Activated CD8-positive, alpha-beta memory T cell treated with anti-CD3 and anti-CD28 coated beads, Interleukin-2, amount 50 U/mL, for 1 hour (primary cell): ENCODE data around the gene SLFN14.
"Not testable (repeated sequence)": the region's sequence is repeated elsewhere in the genome, so short reads cannot be mapped to it uniquely, and the experiment has no call there.

Experiments used
- DNase-seq: peaks from one replicate; pipeline ENCODE4 v3.0.0-alpha.2; 2020; ENCODE audit errors: extremely low read depth

SLFN14 gene

DNA sequence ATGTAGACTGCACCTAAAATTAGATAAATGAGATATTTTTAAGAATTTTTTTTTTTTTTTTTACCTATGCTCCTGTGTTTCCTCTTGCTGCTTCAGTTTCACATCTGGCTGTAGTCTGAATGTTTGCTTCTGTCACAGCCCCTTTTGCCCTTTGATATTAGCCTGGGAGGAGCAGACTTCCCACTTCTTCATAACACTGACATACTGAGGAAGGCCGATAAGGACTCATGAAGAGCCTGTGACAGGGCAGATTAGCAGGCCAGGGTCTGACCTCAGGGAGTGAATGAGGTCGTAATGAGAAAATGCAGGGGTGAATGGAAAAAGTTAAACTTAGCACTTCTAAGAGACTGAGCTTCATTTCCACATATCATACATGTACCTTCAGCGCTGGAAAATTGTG is at the start of gene SLFN14:
Gene SLFN14 (minus strand): TSS at position 117 of the 400 bp plus-strand sequence. CDS start 2,757 bp downstream, outside the sequence.
- no peak for DNase-seq

DNA sequence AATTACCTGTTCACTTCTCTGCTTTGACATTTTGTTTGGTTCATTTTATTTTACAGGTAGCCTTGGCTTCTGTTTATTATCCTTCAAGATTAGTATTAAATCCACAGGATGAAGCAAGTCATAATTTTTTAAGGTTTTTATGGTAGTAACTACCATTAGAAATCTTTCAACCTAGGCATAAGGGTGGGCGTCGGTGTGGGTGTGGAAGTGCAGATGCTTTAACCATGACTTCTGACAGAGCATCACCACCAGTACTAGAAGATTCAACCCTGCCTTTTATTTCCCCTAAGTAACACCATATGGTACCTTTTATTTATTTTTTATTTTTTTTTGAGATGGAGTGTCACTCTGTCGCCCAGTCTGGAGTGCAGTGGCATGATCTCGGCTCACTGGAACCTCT is 49.2 kb upstream of the SLFN14 start:
- DNase-seq: no peak

DNA sequence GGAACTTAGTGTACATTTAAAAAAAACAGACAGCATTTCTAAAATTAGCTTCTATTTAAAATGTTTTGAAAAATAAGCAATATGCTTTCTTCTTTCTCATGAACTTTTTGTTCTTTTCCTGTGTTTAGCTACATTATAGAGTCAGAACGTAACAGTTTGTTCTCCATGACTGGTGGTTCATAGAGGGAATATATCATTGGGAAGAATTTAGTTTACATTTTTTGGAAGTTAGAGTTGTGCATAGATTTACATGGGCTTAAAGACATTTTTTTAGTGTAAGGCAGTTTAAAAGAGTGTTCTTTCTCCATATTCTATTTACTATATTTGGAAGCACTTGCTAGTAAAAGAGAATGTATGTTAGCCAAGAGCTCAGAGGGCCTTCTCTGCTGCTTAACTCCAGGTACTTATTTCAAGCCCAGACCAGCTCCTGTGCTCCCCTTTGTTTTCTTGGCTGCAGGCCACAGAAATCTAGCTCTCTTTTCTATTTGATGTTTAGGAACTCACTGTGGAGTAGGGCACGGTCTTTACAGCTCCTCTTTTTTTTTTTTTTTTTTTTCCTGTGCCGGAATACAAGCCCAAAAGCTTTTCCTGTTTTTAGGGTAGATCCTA is 46.7 kb upstream of the SLFN14 start:
- no peak for DNase-seq

DNA sequence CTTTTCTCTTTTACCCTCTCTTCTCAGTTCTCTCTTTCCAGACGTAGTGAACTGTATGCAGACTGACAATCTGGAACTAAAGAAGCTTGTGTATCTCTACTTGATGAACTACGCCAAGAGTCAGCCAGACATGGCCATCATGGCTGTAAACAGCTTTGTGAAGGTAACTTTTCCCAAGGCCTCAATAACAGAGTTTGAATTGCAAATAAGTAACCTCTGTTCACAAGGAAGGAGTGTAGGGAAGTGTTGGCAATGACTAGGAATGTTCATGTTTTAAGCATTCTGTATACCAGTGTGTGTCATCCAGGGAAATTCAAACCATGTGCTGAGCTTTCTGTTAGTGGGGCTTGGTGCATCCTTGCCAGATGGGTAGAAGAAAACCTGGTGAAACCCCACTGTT is 45.1 kb upstream of the SLFN14 start:
- no peak for DNase-seq

DNA sequence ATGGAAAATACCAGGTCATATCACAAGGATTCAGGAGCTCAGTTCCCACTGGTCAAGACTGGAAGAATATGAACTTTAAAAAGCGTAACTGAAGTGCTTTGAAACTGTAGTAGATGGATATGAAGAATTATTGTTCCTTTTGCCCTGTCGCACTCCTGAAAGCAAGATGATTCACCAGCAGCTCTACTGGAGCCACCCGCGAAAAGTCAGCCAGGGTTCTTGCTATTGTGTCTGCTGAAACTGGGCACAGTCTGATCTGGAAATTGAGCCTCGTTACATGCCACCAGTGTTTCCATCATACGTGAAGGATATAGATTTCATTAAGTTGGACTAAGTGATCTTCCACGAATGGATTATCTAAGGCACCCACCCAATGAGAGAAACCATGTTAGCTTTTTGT is 43.1 kb upstream of the SLFN14 start:
- DNase-seq: no peak

DNA sequence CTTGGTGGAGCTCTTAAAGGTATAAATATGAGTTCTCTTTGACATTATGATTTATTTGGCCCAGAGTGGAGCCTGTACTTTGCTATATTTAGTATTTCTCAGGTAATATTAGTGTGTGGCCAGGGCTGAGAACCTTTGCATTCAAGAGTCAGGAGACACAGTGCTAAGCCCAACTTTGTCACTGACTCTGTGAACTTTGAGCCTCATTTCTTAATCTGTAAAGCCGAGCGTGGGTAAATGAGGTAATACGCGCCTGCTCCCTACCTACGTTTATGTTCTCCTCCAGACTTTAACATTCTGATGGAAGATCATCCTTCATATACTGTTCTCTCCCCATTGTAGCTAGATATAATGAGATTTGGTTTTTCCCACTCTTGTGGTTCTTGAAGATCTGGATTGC is 37.0 kb upstream of the SLFN14 start:
- DNase-seq: no peak

DNA sequence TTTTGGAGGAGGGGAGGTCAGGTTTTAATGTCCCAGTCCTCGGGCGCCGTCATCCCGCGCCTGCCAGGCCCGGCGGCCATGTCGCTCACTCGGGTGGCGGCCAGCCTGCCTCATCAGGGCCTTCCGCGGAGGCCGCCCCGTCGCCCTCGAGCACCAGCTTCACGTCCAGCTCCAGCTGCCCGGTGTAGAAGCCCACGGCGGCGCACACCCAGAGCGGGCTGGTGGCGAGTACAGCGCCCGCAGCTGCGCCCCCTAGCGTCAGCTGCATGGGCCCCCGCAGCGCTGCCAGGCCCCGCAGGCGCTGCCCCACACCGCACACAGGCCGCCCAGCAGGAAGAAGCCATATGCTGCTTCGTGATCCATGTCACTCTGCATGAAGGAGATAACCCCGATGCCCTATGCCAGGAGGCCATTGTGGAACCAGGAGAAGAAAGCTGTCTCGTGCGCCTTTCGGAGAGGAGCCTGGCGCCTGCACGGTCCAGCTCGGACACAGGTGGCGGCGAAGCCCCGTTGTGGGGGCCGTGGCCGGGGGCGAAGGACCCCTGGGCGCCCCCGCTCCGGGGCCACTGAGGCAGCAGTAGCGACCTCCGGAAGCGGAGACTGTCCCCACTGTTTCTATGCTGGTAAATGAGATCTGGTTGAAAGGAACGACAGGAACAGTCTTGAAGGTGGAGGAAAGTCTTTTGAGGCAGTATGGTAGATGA is 36.1 kb upstream of the SLFN14 start:
- no peak for DNase-seq

DNA sequence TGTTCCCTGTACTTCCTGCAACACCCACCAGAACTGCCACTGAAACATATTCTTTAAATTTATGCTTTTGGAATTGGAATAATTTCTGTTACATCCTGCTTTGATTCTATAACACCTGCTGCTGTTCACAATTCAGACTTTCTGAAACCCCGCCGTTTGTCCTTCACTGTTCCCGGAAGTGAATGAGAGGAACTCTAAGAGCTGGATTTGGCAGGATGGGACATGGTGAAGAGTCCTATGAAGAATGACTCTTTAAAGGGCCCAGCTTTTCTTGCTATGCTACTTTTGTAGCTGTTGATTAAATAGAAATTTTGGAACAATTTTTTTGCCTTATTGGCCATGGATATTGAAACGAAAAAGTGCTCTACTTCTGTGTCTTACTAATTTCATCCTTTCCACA is 35.5 kb upstream of the SLFN14 start:
- DNase-seq: no peak

DNA sequence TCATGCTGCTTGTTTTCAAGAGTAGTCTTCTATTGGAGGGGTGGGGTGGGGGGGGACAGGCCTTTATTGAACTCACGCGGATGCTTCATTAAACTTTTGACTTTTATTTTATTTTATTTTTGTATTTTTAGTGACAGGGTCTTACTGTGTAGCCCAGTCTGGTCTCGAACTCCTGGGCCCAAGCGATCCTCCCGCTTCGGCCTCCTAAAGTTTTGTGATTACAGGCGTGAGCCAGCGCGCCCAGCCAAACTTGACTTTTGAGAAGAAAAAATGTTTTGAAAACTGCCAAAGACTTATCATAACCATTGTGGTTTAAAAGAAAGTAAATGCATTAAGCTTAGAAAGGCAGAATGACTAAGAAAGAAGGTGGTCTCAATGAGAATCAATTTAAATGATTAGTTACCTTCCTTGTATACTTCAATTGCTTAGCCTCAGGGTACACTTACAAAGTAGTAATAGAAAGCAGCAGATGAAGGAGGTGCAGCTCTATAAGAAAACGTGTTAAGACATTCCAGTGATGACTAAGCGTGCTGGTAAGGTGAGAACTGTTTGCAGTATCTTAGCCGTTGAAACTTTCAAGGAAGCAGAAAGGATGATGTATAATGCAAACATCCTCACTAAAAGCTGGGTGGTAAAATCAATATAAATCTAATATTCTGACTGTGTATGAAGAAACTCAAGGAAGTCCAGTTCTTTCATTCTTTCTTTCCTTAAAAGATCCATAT is 27.7 kb upstream of the SLFN14 start:
- DNase-seq: no peak

DNA sequence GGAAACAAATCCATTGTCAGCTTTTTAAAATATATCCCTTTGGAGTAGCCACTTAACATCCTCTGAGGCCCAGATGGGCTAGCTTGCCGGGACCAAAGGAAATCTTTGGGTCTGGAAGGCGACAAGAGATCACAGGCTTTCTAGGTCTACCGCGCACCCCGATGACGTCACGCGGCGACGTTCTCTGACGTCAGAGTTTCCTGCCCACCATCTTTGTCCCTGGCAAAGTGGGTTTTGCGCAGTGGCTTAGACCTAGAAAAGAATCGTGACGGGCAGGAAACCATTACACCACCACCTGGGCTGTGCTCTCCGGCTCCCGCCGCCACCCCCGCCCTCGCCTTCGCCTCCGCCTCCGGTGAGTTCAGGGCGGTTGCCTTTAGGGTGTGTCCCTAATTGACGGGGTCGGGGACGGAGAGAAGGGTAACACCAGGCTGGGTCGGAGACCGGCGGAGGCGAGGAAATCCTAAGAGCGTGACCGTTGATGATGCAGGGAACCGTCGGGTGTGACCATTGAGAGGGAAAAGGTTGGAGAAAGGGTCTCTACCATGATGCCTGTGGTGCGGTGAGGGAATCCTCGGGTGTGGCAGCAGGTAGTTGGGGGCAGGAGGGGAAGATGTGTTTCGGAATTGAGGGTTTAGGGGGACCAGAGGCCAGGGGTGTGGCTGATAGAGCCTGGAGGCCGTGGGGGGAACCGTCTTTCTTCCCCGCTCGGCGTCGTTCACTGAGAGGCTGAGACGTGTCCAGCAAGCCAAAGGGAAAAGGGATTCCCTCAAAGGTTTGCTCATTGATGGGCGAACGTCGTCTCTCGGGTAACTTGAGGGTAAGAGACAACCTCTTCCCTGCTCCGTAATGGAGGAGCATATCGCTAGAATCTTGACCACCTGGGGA is 26.7 kb upstream of the SLFN14 start, which contains the start of gene AP2B1:
Gene AP2B1 (plus strand): TSS at position 249 of the 888 bp plus-strand sequence. CDS start 6,709 bp downstream, outside the sequence.
- peak; percentile 91 for DNase-seq

DNA sequence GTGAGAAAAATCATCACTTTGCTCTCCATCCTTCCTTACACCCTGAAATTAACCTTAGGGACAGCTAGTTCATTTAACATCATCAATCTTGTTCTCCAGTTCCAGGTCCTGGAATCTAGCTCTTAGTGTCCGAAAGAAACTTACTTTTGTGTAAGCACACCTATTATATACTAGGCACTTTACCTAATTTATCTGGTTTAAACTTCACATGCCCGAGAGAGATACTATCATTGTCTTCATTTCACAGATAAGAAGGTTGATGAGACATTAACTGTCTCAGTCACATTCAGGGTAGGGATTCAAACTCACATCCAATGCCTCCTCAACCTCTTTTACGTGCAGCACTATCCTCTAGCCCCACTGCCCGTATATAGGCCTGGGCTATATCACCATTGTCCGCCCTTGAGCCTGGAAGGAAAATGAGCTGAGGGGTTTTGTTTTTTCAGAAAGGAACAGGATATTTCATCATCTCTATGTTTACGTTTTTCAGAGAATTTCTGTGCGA is 26.0 kb upstream of the SLFN14 start:
- DNase-seq: no peak

DNA sequence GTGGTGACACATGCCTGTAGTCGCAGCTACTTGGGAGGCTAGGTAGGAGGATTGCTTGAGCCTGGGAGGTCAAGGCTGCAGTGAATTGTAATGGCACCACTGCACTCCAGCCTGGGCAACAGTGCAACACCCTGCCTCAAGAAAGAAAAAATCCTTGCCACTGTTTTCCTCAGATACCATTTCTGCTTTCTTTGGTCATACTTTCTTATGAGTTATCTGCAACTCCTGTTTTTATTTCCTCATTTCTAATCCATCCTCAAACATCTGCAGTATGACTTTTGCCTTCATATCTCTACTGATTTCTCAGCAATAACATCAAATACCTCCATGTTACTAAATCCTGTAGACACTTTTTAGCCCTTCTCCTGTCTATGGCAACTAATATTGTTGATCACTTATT is 23.4 kb upstream of the SLFN14 start:
- DNase-seq: no peak

DNA sequence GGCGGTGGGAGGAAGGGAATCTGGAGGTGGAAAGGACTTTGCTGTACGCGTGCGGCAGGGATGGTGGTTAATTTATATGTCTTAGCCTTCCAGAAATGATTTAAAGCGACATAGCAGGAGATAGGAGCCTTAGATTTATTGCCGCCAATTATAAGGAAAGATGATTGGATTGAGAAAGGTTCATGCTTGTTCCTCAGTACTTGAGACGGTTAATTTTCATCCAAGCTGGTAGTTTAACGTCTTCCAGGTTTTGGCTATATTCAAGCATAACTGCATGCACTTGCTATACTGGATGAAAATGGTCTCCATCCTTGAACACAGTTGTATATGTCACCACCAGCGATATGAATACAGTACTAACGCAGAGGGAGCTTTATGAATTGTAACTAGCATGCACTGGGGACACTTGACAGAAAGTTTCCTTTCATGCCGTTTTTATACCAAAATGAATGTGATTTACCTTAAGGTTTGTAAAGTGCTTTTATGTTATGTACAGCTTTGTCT is 18.4 kb upstream of the SLFN14 start:
- no peak for DNase-seq

DNA sequence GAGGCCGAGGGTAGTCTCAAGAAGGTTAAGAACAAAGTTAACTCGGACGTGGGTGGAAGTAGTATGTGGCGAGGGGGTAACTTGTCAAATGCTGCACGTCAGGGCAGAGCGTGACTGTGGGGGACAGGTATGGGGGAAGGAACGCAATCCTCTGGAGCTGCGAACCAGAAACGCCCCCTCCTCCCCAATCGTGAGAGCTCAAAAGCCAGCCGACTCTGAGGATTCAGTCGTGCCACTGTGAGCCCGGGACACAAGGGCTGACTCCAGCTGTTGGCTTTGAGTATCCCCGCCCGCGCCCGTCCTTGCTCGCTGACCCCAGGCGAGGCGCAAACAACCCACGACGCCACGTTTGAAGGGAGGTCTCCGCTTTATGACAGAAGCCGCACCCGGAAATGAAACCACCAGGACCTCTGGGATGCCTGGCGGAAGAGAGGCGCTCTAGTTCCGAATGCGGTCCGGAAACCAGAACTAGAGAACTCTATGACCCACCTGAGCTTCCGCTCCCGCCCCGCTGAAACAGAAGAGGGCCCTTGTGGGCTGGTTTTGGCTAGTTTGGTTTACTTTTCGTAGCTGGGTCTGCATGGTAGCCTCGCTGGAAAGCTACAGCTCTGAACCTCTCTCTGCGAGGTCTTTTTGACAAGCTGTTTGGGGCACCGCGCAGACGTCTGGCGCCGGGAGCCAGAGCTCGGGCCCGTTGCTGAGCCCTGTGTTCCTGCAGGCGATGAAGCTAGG is 17.7 kb upstream of the SLFN14 start, which contains the start of gene PEX12:
Gene PEX12 (minus strand): TSS at position 375 of the 732 bp plus-strand sequence. CDS start 550 bp downstream, outside the sequence.
- DNase-seq: peak; percentile 84

DNA sequence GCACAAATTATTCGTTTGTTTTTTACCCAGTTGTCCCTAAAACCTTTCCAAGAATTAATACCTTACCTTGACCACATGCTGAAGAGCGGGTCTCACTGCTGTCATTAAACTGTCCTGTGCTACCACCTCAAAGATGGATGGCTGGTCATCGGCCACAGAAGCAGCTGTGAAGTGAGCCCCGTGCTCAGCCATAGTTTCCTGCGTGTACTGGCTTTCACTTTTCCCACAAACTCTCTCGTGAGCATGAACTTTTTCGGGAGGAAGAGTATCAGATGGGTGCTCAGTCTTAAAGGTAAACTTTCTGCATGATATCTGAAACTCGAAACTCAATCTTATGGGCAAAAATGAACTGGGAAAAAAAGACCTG is 17.2 kb upstream of the SLFN14 start:
- DNase-seq: no peak

DNA sequence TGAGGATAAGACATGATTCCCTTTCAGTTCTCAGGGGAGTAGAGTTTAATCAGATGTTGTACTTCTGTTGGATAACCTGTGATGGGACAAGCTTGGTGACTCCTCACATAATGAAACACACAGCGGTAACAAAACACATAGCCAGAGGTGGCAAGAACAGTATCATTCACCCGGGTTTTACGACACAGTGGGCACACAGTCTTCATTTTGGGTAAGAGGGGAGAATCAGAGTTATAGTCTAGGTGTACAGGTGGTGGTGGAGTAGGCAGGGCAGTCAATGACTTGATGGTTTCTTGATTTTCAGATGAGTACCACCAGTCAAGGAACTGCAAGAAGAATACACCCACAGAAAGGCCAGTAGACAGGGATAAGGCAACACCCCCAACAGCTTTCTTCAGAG is 15.1 kb upstream of the SLFN14 start:
- DNase-seq: no peak

DNA sequence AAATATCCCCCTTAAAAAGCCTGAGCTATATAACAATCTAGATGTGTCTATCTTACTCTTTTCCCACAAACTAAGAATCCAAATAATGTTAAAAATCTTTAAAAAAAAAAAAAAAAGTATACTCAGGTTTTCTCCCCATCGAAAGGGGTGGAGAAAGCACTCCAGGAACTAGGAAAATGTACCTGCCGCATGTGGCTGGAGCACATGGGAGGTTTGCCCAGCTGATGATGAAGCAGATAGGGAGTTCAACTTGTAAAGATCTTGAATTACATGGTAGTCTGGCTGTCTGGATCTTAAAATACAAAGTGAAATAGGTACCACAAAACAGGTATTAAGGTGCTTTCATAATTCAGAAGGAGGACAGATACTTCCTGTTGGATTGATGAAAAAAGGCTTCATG is 8.8 kb upstream of the SLFN14 start:
- no peak for DNase-seq

DNA sequence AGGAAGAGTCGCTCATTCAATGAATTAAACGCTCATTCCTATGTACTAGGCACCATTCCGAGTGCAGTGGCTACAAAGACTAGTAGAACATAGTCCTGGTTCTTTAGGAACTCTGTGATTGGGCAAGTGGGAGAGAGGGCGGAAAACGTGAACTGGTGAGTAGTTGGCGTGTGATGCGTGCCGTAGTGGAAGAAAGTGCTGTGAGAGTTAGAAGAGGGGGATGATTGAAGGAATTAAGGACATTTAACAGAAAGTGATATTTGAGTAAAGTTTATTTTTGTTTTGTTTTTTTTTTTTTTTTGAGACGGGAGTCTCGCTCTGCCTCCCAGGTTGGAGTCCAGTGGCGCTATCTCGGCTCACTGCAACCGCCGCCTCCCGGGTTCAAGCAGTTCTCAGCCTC is 7.9 kb upstream of the SLFN14 start:
- DNase-seq: no peak

DNA sequence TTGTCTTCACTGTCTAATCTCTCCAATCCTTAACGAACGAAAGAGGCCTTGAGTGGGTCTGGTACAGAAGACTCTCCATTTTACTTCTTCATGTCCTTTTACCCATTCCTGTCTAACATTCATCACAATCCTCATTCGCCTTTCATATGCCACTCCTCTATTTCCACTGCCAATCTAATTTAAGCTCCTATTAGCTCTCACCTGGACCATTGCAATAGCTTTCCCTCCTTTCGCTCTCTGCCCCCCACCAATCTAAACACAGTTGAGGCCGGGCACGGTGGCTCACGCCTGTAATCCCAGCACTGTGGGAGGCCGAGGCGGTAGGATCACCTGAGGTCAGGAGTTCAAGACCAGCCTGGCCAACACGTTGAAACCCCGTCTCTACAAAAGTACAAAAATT is 6.3 kb upstream of the SLFN14 start:
- DNase-seq: no peak

DNA sequence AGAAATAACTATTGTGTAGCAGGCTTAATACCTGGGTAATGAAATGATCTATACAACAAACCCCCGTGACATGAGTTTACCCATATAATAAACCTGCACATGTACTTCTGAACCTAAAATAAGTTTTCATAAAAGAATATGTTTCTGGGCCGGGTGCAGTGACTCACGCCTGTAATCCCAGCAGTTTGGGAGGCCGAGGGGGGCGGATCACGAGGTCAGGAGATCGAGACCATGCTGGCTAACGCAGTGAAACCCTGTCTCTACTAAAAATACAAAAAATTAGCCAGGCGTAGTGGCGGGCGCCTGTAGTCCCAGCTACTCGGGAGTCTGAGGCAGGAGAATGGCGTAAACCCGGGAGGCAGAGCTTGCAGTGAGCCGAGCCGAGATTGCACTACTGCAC is 2.6 kb upstream of the SLFN14 start:
- DNase-seq: not testable (repeated sequence)
